ENCODE data around the gene ATP6V0E1.

Gene ATP6V0E1

DNA sequence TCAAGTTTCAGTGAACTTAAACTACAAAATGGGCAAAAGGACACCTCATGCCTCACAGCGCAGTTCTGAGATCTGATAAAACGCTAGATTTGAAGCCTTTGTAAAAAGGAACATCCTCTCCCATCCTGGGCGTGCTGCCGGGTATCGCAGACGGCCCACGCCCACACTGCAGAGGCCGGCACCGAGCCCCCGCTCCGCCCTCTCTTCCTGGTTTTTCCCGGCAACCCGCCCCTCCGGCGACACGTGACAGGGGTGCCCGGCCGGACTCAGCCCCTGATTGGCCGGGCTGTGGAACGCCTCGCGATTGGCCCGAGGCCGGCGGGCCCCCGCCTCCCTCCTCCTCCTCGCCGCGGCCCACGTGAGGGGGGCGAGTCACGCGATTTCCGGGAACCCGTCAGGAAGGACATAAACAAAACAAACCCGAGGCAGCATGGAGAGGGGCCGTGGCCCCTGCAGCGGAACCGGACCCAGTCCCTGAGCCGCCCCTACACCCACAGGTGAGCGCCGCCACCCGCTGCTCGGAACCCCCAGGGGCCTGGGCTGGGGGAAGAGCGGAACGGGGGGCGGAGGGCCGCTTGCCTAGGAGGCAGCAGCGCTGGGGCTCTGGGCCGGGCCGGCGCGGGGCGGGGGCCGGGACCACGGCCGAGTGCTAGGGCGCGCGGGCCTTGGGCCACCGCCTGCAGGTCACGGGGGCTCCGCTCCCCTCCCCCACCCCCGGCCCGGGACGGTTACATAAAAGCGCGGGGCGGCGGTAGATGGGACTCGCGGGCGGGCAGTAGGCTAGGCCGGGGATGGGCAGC is 72.6 kb downstream of the ATP6V0E1 start, which contains the start of gene CREBRF:
Gene CREBRF, plus strand, starts transcription at position 370 of the 800 bp plus-strand sequence. CDS start 24,424 bp downstream, outside the sequence.
- in situ Hi-C loops (cut with HindIII; ENCODE audit: low sequenced_read_pairs) = no loop called here
- TF ChIP-seq CTCF (IDR thresholded peaks at IDR 0.05; ENCODE audit: low read depth, low read length, missing control alignments) = no peak
- peak; percentile 90 for DNase-seq (ENCODE audit: low read depth)
- H3K4me3 ChIP-seq (ENCODE audit: low read depth, low read length) = peak within 1 kb of the TSS; percentile 75

- H3K4me3 ChIP-seq (ENCODE audit: low read depth, low read length) = peak overlapping the region; percentile 75
- in situ Hi-C loops (cut with HindIII; ENCODE audit: low sequenced_read_pairs) = no loop called here
- DNase-seq (ENCODE audit: low read depth) = no peak
- TF ChIP-seq CTCF (IDR thresholded peaks at IDR 0.05; ENCODE audit: low read depth, low read length, missing control alignments) = no peak
These were observed 73.2 kb downstream of the ATP6V0E1 start for GRCh38 chr5:173056783-173057061.

DNA sequence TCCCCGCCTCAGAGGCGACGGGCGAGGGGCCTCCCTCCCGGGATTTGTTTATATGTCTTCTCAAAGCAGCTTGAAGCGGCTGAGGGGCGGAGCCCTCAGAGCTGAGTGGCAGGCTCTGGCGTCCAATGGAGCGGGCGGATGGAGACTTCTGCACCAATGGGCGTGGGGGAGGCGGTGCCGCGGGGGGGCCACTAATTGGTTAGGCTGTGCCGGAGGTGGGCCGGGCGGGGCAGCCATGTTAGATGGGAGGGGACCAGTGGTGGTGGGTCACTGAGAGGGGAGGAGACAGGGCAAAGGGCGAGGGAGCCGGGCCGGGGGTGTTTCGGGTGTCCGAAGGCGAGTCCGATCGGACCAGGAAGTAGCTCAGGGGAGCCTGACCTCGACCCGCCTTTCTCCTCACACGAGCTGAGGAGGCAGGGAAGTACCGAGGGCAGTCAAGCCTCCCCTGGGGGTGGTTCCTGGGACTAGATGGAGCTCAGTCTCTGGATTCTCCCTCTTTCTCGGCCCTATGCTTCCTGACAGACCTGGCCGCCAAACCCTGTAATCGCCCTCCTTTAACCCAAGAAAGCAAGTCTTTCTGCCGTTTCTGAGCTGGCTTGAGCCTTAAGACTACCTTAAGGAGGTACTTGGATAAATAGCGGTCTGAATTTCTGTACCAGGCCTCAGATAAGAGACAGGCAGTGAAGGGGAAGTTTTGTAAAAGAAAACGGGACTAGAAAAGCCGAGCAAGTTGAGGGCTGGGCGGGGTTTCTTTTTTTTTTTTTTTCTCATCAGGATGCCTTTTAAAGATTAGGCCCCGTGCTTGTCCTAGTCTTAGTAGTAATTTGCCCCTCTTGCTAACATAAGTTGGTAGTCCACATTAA is 73.7 kb downstream of the ATP6V0E1 start:
- H3K4me3 ChIP-seq (ENCODE audit: low read depth, low read length) = peak overlapping the region; percentile 75
- peak; percentile 27 for TF ChIP-seq CTCF (IDR thresholded peaks at IDR 0.05; ENCODE audit: low read depth, low read length, missing control alignments)
- in situ Hi-C loops (cut with HindIII; ENCODE audit: low sequenced_read_pairs) = no loop called here
- DNase-seq (ENCODE audit: low read depth) = peak; percentile 95

GRCh38 chr5:173062141-173062540 is 78.6 kb downstream of the ATP6V0E1 start:
- in situ Hi-C loops (cut with HindIII; ENCODE audit: low sequenced_read_pairs) = no loop called here

DNA sequence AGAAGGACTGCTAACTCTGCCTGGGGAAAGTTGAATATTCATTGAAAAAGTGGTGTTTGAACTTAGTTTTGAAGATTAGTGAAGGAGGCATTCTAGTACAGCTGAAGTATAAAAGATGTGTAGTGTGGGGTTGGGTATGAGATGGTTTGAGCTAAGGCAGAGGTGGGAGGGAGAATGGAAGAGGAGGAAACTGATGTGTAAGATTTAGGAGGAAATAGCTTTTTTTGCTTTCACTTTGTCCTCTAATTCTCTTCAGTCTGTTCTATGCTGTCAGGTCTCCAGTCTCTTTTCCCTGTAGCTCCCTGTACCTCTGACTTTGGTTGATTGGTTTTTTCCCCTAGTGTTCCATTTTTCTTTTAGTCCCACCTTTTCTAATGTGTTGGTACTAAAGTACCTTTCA is 81.6 kb downstream of the ATP6V0E1 start:
- no peak for TF ChIP-seq CTCF (IDR thresholded peaks at IDR 0.05; ENCODE audit: low read depth, low read length, missing control alignments)
- DNase-seq (ENCODE audit: low read depth) = no peak
- in situ Hi-C loops (cut with HindIII; ENCODE audit: low sequenced_read_pairs) = no loop called here
- no peak overlapping the region for H3K4me3 ChIP-seq (ENCODE audit: low read depth, low read length)

More at GRCh38 chr5:173062141-173062540, 78.6 kb downstream of the ATP6V0E1 start:
- no peak for DNase-seq (ENCODE audit: low read depth)
- no peak overlapping the region for H3K4me3 ChIP-seq (ENCODE audit: low read depth, low read length)
- no peak for TF ChIP-seq CTCF (IDR thresholded peaks at IDR 0.05; ENCODE audit: low read depth, low read length, missing control alignments)

- no peak for TF ChIP-seq CTCF (IDR thresholded peaks at IDR 0.05; ENCODE audit: low read depth, low read length, missing control alignments)
- H3K4me3 ChIP-seq (ENCODE audit: low read depth, low read length) = no peak overlapping the region
- in situ Hi-C loops (cut with HindIII; ENCODE audit: low sequenced_read_pairs) = no loop called here
- DNase-seq (ENCODE audit: low read depth) = no peak
These were observed 86.1 kb downstream of the ATP6V0E1 start for GRCh38 chr5:173069671-173070070.

Data from astrocyte of the cerebellum (primary cell).